Globus pallidus (tissue), 1 donor: Measurements from ENCODE around the gene ELK3.
"Not testable (repeated sequence)": the region's sequence is repeated elsewhere in the genome, so short reads cannot be mapped to it uniquely, and the experiment has no call there.

Source experiments
- DNase-seq: peaks from one replicate; pipeline ENCODE4 v3.0.0-alpha.2; 2015; ENCODE audit warnings: low spot score

Gene ELK3

DNA sequence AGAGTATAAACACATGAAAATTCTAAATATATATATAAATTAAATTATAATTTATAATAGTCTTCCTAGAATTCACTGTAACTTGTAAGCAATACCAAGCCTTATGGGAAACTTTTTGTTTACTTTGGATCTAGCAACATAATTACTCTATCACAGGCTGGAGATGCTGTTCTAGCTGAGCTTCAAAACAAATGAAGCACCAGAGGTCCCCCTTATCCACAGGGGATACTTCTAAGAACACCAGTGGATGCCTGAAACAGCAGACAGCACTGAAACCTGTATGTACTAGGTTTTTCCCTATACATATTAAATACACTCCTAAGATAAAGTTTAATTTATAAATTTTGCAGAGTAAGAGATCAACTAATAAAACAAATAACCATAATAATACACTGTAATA is 109.5 kb downstream of the ELK3 start:
- DNase-seq, result peak; percentile 44

GRCh38 chr12:96305665-96306064 is 111.5 kb downstream of the ELK3 start:
- no peak for DNase-seq

DNA sequence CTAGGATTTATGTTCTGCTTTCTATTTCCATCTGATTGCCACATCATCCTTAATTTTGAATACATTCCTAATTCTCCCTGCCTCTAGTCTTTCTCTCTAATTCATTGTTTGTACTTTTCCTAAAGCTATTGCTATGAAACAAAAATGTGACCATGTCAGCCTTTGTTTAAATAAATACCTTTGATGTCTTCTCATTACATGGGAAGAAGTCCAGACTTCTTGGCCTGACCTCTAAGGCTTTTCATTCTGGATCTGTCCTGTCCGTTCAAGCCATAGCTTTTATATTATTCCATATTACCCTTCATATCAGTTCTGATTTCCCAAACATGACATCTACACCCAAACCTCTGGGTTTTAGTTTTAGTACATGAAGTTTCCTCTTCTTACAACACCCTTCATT is 114.7 kb downstream of the ELK3 start:
- DNase-seq, result no peak

DNA sequence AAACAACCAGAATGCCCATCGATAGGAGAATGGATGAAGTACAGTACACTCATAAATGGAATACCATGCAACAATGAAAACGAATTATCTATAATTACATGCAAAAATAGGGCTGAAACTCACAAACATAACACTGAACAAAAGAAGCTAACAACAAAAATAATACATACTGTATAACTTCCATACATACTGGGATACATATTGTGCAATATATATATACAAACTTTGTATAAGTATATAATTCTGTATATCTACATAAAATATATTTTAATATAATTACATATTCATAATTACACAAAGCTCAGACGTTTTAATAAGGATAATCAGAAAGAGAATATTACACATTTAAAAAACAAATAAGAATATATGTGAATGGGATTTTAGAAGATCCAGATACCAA is 115.9 kb downstream of the ELK3 start:
- no peak for DNase-seq

- DNase-seq, result no peak
Measured at GRCh38 chr12:96311191-96311590, 117.0 kb downstream of the ELK3 start.

- no peak for DNase-seq
Measured at GRCh38 chr12:96313606-96314005, 119.4 kb downstream of the ELK3 start.

- no peak for DNase-seq
Measured at GRCh38 chr12:96314723-96315122, 120.5 kb downstream of the ELK3 start.

DNA sequence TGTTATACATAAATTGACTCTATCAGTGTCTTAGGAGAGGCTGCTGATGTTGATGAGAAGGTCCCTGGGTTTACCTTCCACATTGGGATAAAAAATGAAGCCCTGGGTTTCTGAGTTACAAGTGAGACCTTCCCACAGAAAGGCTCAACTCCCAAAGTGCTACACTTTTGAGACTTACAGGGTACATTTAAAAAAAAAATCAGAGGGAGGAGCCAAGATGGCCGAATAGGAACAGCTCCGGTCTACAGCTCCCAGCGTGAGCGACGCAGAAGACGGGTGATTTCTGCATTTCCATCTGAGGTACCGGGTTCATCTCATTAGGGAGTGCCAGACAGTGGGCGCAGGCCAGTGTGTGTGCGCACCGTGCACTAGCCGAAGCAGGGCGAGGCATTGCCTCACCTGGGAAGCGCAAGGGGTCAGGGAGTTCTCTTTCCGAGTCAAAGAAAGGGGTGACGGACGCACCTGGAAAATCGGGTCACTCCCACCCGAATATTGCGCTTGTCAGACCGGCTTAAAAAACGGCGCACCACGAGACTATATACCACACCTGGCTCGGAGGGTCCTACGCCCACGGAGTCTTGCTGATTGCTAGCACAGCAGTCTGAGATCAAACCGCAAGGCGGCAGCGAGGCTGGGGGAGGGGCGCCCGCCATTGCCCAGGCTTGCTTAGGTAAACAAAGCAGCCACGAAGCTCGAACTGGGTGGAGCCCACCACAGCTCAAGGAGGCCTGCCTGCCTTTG is 121.7 kb downstream of the ELK3 start:
- not testable (repeated sequence) for DNase-seq

- DNase-seq, result not testable (repeated sequence)
Measured at GRCh38 chr12:96317801-96318200, 123.6 kb downstream of the ELK3 start.
